Epithelial cell of proximal tubule (primary cell): Measurements from ENCODE around the gene DCTN4. TPM values are rescaled to one million over a fixed set of nuclear protein-coding genes. Genes with fewer than 3 reads are reported as not detected.

Experiments used
- DNase-seq: peaks from one replicate; pipeline ENCODE4 v3.0.0-alpha.2; 2011; ENCODE audit warnings: low read depth
- H3K4me3 ChIP-seq: 2 replicates; pipeline ENCODE4 v1.5.1; 2011; ENCODE audit warnings: low read depth, mild to moderate bottlenecking, low read length
- CTCF ChIP-seq: conservative IDR thresholded peaks from 2 replicates; pipeline ENCODE4 v1.5.1; 2012; ENCODE audit warnings: low read depth, mild to moderate bottlenecking, low read length
- total RNA-seq: library from RNA; depleted of rRNA; stranded (reverse); fragments of >200 nt; gene quantifications from 2 replicates; pipeline ENCODE4 v1.2.3, GENCODE V29; 2015

Gene DCTN4
- total RNA-seq, 1 donor from 2014 or later: 29.0 TPM

GRCh38 chr5:150782850-150783249, 24.0 kb upstream of the DCTN4 start:
- no peak for TF ChIP-seq CTCF
- DNase-seq: no peak
- no peak overlapping the region for H3K4me3 ChIP-seq

- no peak for TF ChIP-seq CTCF
- no peak overlapping the region for H3K4me3 ChIP-seq
- DNase-seq: no peak
Measured at GRCh38 chr5:150781706-150782614, 23.1 kb upstream of the DCTN4 start.

GRCh38 chr5:150780816-150781221, 22.0 kb upstream of the DCTN4 start:
- no peak for TF ChIP-seq CTCF
- H3K4me3 ChIP-seq: peak overlapping the region; percentile 96
- DNase-seq: no peak

GRCh38 chr5:150780187-150780692, 21.4 kb upstream of the DCTN4 start:
- TF ChIP-seq CTCF: no peak
- peak overlapping the region; percentile 96 for H3K4me3 ChIP-seq
- peak; percentile 54 for DNase-seq

- DNase-seq: no peak
- no peak for TF ChIP-seq CTCF
- peak overlapping the region; percentile 96 for H3K4me3 ChIP-seq
Measured at GRCh38 chr5:150779397-150780186, 20.8 kb upstream of the DCTN4 start.

- TF ChIP-seq CTCF: peak; percentile 59
- peak within 1 kb of the TSS; percentile 96 for H3K4me3 ChIP-seq
- no peak for DNase-seq
Measured at GRCh38 chr5:150778517-150779396, 19.9 kb upstream of the DCTN4 start, which contains the start of gene SMIM3. Gene SMIM3 (plus strand): TSS chr5:150778757. CDS start chr5:150795441, 16,684 bp downstream.
